Activated T-helper 2 cell treated with anti-CD3 and anti-CD28 coated beads, Interferon-gamma antibody, Interleukin-2, Interleukin-4, amounts not matched to agents 10 μg/mL and 5 μg/mL and 100 μg/mL, durations not matched to agents 14 hours and 24 hours and 36 hours (primary cell): ENCODE results near the gene MTTP. TPM values are rescaled to one million over a fixed set of nuclear protein-coding genes. Genes with fewer than 3 reads are reported as not detected.

ENCODE experiments used
- DNase-seq: peaks from one replicate; pipeline ENCODE4 v3.0.0; 2021; ENCODE audit warnings: low spot score
- H3K27ac Mint-ChIP-seq: one replicate; pipeline ENCODE4 v1.8.0; 2021; ENCODE audit warnings: mixed read lengths
- H3K27me3 Mint-ChIP-seq: one replicate; pipeline ENCODE4 v1.8.0; 2021; ENCODE audit warnings: low read depth, mixed read lengths
- H3K36me3 Mint-ChIP-seq: one replicate; pipeline ENCODE4 v1.8.0; 2021; ENCODE audit warnings: low read depth, mixed read lengths
- H3K4me1 Mint-ChIP-seq: one replicate; pipeline ENCODE4 v1.8.0; 2021; ENCODE audit warnings: low read depth, mixed read lengths
- H3K4me3 Mint-ChIP-seq: one replicate; pipeline ENCODE4 v1.8.0; 2021; ENCODE audit warnings: low read depth, mild to moderate bottlenecking, moderate library complexity, mixed read lengths
- H3K9me3 Mint-ChIP-seq: one replicate; pipeline ENCODE4 v1.8.0; 2021; ENCODE audit warnings: mixed read lengths
- intact Hi-C: fragments of 100-400 bp; cut with micrococcal nuclease; formaldehyde crosslinking; loops from one replicate; pipeline ENCODE4 v1.15.1; 2023
- total RNA-seq: library from RNA; stranded (reverse); gene quantifications from 2 replicates; pipeline ENCODE4 v1.2.3, GENCODE V29; 2022

MTTP gene
- total RNA-seq, 1 donor from 2014 or later = not detected

DNA sequence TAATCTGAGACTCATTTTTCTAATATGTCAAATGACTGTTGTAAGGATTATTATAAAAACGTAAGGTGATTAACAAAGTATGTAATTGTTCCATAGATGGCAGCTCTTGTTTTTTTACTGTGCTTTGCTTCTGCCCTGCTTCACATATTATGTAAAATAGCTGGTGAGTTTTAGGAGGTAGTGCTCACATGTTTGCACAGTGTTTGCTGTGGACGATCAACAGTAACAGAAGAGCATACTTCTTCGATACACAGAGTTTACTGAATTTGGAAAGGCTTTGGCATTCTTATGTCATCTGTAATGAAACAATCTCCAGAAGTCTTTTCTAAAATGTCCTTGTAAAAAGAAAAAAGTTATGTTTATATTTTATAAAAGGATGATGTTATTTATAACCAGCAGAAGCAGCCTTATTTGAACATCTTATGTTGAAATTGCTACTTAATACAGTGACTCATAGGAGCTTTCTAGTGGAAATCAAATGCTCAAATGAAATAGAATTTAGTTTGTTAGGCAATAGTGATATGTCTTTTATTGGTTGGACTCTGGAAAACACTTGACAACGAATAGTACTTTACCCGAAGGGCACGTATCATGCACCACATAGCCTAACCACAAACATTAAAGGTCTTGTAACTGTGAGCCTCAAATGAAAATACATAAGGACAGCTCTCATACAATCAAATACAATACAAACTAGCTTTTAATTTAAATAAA, 1.9 kb upstream of the MTTP start:
- no peak for DNase-seq
- Mint-ChIP-seq H3K4me3 (no peak overlapping the region), H3K27me3 (peaks cover 34% of the 10 kb centered on the region), H3K36me3 (no peaks in the 10 kb centered on the region), H3K27ac (no peak overlapping the region), H3K4me1 (peaks cover 3% of the 10 kb centered on the region), H3K9me3 (no peaks in the 10 kb centered on the region)
- intact Hi-C loops = no loop called here

DNA sequence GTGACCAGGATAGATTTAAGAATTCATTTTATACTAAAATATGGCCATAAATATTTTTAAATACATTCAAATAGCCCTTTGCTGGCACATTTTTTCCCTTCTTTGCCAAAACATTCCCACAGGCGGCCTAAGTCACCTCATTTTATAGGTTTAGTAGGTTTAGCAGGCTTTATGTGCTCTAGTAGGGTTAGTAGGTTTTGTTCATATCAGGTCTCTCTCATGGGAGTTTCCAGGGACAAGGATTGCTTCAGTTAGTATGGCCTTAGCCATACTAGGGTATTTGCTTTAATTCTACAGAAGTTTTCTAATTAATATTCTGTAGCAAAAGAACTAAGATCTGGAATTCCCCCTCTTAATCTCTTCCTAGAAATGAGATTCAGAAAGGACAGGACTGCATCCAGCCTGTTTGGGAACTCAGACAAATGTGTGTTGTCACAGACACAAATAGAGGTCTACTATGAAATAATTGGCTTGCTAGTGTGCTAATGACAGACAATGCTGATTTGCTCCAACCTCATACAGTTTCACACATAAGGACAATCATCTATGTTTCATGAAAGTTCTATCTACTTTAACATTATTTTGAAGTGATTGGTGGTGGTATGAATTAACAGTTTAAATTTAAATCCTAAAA, 772 bp upstream of the MTTP start:
- DNase-seq = no peak
- Mint-ChIP-seq H3K27me3 (peaks cover 31% of the 10 kb centered on the region), H3K27ac (no peak overlapping the region), H3K4me1 (peaks cover 3% of the 10 kb centered on the region), H3K4me3 (no peak overlapping the region), H3K9me3 (no peaks in the 10 kb centered on the region), H3K36me3 (no peaks in the 10 kb centered on the region)
- intact Hi-C loops = no loop called here

DNA sequence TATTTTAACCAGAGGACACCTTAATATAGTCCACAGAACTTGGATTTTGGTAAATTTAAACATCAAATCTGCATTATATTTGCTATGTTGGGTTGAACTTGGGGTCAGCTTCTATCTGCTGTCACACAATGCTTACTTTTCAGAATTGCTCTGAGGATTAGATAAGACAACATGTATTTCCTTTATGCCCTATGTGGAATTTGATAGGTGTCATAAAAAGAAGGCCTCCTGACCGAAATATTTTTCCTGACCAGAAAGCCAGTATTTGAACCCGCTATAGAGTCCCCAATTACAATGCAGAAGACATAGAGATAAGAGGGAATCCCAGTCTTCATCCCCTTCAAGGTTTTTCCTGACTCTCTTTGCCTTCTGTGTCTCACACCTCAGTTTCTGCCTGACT, 4.1 kb downstream of the MTTP start:
- H3K27me3 Mint-ChIP-seq = peaks cover 26% of the 10 kb centered on the region
- peaks cover 3% of the 10 kb centered on the region for H3K4me1 Mint-ChIP-seq
- intact Hi-C loops = no loop called here

DNA sequence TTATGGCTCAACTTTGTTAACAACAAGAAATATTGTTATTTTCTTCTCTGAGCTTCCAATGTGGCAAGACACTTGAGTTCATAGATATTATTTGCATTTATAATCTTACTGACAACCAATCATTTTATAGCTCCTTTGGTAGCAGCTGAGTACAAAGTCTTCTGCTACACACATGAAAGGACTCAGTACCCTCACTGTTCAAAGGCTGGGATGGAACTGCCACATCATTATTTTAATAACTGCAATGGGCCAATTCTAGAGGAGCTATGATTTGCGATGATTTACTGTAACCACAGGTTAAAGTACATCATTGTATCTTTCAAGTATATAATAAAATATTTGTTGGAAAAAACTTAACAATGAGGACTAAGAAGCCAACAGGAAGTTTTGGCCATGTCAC, 10.9 kb downstream of the MTTP start:
- intact Hi-C loops = no loop called here
- no peaks in the 10 kb centered on the region for H3K36me3 Mint-ChIP-seq
- no peak overlapping the region for H3K27ac Mint-ChIP-seq
- H3K4me3 Mint-ChIP-seq = no peak overlapping the region
- no peaks in the 10 kb centered on the region for H3K9me3 Mint-ChIP-seq
- no peaks in the 10 kb centered on the region for H3K4me1 Mint-ChIP-seq
- peaks cover 17% of the 10 kb centered on the region for H3K27me3 Mint-ChIP-seq
- DNase-seq = no peak

More for the DNA sequence above, 4.1 kb downstream of the MTTP start:
- Mint-ChIP-seq H3K36me3 (no peaks in the 10 kb centered on the region), H3K4me3 (no peak overlapping the region), H3K9me3 (no peaks in the 10 kb centered on the region), H3K27ac (no peak overlapping the region)
- no peak for DNase-seq

DNA sequence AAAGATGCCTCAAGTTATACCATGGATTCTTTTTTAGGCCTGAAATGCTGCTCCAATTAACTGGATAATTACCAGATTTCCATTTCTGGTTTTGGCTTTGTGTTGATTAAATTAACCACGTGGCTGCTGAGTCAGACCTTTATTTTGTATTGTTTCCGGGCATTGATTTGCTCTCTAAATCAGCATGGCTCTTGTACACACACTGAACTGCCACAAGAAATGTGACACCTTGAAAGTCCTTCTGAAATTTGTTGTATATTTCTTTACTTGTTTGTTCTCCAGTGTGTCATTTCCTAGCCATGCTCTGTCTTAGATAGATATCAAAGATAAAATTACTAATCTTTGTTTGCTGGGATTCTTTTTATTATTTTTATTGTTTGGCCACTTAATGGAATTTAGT, 11.7 kb downstream of the MTTP start:
- Mint-ChIP-seq H3K4me1 (no peaks in the 10 kb centered on the region), H3K9me3 (no peaks in the 10 kb centered on the region), H3K4me3 (no peak overlapping the region), H3K36me3 (no peaks in the 10 kb centered on the region), H3K27ac (no peak overlapping the region), H3K27me3 (peaks cover 17% of the 10 kb centered on the region)
- no peak for DNase-seq
- intact Hi-C loops = no loop called here

DNA sequence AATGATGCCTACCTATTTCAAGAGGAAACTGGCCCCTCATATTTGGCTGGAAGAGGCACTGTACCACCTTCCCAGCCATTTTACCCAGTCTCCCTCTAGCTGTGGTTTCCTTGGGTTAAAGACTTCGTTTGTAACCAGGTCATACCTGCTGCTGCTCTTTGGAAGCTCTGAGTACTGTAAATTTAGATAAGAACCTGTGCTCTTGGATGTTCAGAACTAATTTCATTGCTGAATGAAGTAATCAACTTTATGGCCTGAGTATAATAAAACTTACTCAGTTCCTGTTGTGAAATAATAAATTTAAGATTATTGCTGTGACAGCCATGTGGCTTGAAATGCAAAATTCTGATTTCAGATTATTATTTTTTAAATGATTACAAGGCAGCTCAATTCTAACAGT, 12.2 kb downstream of the MTTP start:
- intact Hi-C loops = no loop called here
- no peak for DNase-seq
- H3K9me3 Mint-ChIP-seq = no peaks in the 10 kb centered on the region
- no peaks in the 10 kb centered on the region for H3K36me3 Mint-ChIP-seq
- peaks cover 17% of the 10 kb centered on the region for H3K27me3 Mint-ChIP-seq
- no peak overlapping the region for H3K27ac Mint-ChIP-seq
- no peaks in the 10 kb centered on the region for H3K4me1 Mint-ChIP-seq
- H3K4me3 Mint-ChIP-seq = no peak overlapping the region

DNA sequence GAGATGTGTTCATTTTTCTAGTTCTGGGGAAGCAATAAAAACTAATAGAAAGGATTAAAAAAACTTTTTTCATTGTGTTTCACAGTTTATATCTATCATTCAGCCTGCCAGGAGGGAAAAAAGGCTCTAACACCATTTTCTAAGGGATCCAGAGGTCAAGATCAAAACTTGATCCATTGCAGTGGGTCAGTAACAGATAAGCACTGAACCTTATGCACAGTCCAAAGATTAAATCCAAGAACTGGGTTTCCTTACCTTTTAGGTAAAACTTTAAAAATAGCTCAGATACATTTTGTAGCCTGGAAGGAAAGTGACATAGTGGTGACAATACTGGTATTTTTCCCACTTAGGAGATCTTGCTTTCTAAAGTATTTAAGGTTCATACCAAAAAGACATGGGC, 12.7 kb downstream of the MTTP start:
- intact Hi-C loops = no loop called here
- no peak overlapping the region for H3K27ac Mint-ChIP-seq
- H3K36me3 Mint-ChIP-seq = no peaks in the 10 kb centered on the region
- H3K4me1 Mint-ChIP-seq = no peaks in the 10 kb centered on the region
- peaks cover 14% of the 10 kb centered on the region for H3K27me3 Mint-ChIP-seq
- no peak for DNase-seq
- H3K9me3 Mint-ChIP-seq = no peaks in the 10 kb centered on the region
- no peak overlapping the region for H3K4me3 Mint-ChIP-seq

DNA sequence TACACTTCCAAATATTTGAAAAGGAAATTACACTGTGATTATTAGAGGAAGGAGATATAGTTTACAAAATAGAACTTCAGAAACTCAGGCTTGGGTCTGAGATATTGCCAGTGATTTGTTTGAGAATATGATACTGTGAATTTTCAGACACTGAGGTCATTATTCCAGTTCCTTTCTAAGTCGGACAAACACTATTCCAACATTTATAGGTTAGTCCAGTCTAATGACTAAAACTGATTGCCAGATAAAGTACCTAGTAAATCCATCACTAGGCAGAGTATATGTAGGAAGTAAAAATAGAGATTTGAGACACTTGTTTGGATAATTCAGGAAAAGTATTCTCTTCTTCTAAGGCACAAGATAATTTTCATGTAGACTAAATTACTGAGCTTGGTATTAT, 13.2 kb downstream of the MTTP start:
- intact Hi-C loops = no loop called here
- peaks cover 11% of the 10 kb centered on the region for H3K27me3 Mint-ChIP-seq
- no peaks in the 10 kb centered on the region for H3K4me1 Mint-ChIP-seq
- H3K9me3 Mint-ChIP-seq = no peaks in the 10 kb centered on the region
- DNase-seq = no peak
- H3K36me3 Mint-ChIP-seq = no peaks in the 10 kb centered on the region
- no peak overlapping the region for H3K4me3 Mint-ChIP-seq
- no peak overlapping the region for H3K27ac Mint-ChIP-seq

DNA sequence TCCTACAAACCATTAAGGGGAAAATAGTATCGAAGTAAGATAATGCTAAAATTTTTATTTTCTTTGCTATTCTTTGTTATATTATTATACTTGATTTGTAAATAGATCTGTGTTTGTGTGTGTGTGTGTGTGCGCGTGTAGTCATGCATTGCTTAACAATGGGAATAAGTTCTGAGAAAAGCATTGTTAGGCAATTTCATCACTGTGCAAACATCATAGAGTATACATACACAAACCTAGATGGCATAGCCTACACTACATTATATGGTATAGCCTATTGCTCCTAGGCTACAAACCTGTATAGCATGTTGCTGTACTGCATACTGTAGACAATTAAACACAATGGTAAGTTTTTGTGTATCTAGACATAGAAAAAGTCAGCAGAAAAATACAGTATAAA, 17.1 kb downstream of the MTTP start:
- intact Hi-C loops = no loop called here
- H3K4me1 Mint-ChIP-seq = no peaks in the 10 kb centered on the region
- no peak overlapping the region for H3K27ac Mint-ChIP-seq
- H3K9me3 Mint-ChIP-seq = no peaks in the 10 kb centered on the region
- H3K36me3 Mint-ChIP-seq = no peaks in the 10 kb centered on the region
- DNase-seq = no peak
- H3K4me3 Mint-ChIP-seq = no peak overlapping the region
- H3K27me3 Mint-ChIP-seq = peaks cover 2% of the 10 kb centered on the region

DNA sequence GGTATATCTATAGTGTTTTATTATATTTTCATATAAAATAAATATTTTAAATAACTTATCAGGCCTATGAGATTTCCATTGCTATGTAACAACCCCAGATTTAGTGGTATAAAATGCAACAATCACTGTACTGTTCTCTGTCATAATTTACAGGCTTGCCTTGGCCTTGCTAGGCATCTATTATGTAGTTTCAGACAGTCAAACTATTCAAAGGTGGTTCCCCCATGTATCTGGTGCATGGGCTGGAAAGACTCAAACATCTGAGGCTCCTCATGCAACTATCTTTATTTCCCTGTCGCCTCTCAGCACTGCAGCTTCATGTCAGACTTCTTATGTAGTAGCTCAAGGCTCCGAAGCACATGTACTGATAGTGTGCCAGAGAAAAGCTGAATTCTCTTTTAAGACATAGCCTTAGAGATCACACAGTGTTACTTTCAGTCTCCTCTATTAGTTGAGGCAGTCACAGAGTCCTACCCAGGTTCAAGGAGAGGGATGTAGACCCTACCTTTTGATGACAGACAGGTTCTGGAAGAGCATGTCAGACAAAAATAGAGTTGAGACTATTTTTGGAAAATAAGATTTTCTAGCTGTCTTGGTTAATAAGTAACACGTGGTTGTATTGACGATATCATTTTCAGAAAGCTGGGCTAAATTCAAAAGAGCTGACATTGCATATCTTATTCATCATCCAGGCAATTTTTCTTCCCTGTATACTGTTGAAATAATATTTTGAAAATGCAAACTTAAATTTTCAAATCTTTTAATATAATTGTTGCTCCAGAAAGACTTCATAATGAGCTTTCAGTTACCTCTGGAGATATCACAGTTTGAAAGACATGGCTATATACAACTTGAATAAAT, 19.4 kb downstream of the MTTP start:
- Mint-ChIP-seq H3K4me1 (no peaks in the 10 kb centered on the region), H3K36me3 (no peaks in the 10 kb centered on the region), H3K9me3 (no peaks in the 10 kb centered on the region), H3K27me3 (no peaks in the 10 kb centered on the region), H3K27ac (no peak overlapping the region), H3K4me3 (no peak overlapping the region)
- DNase-seq = no peak
- intact Hi-C loops = no loop called here

DNA sequence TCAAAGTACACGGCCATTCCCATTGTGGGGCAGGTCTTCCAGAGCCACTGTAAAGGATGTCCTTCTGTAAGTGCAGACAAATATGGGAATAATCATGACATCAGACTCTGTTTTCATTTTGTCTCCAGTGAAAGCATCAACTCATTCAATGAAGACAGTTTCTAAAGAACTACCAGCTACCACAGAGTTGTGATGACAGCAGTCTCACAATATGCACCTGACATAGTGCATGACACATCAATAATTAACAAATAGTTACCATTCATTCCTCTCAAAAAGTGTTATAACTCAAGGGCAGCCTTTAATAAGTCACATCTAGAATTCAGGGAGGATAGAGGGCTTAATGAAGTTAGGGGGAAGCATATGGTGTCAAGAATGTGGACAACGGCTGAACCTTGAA, 20.2 kb downstream of the MTTP start:
- no peak for DNase-seq
- Mint-ChIP-seq H3K4me3 (no peak overlapping the region), H3K27ac (no peak overlapping the region), H3K4me1 (no peaks in the 10 kb centered on the region), H3K9me3 (no peaks in the 10 kb centered on the region), H3K36me3 (no peaks in the 10 kb centered on the region), H3K27me3 (no peaks in the 10 kb centered on the region)
- intact Hi-C loops = no loop called here

DNA sequence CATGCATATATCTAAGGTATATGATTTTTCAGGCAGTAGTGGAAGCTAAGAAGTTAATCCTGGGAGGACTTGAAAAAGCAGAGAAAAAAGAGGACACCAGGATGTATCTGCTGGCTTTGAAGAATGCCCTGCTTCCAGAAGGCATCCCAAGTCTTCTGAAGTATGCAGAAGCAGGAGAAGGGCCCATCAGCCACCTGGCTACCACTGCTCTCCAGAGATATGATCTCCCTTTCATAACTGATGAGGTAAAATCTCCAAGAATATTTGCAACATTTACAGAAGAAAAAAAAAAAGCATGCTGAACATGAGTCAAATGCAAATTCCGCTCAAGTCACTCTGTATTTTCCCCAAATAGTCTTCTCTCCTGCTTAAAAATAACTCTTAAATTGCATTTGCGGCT, 32.1 kb downstream of the MTTP start:
- intact Hi-C loops = no loop called here
- Mint-ChIP-seq H3K4me1 (no peaks in the 10 kb centered on the region), H3K27me3 (peaks cover 30% of the 10 kb centered on the region), H3K9me3 (no peaks in the 10 kb centered on the region), H3K4me3 (no peak overlapping the region), H3K27ac (no peak overlapping the region), H3K36me3 (no peaks in the 10 kb centered on the region)
- DNase-seq = no peak

DNA sequence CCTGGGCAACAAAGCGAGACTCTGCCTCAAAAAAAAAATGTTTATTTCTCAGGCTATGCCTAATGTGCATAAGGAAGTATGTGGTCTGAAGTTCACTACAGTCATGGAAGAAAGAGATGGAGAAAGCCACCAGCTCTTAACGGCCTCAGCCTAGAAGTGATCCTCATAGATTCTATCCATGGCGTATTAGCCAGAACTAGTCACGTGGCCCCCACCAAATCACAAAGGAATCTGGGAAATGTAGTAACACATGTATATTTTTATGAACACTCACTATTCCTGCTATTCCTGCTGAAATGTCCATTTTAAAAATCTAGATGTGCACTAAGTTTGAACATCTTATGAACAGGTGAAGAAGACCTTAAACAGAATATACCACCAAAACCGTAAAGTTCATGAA, 33.8 kb downstream of the MTTP start:
- no peak overlapping the region for H3K4me3 Mint-ChIP-seq
- no peak for DNase-seq

More for the DNA sequence above, 33.8 kb downstream of the MTTP start:
- Mint-ChIP-seq H3K4me1 (no peaks in the 10 kb centered on the region), H3K36me3 (no peaks in the 10 kb centered on the region), H3K9me3 (no peaks in the 10 kb centered on the region), H3K27me3 (peaks cover 25% of the 10 kb centered on the region), H3K27ac (no peak overlapping the region)
- intact Hi-C loops = no loop called here
